Panc1 (cell line): Measurements from ENCODE around the gene HCLS1.

Experiments
- CTCF ChIP-seq: fragments of 450-650 bp; IDR thresholded peaks from 2 replicates; pipeline ENCODE4 v1.5.1; 2017; ENCODE audit warnings: mild to moderate bottlenecking
- POLR2AphosphoS5 ChIP-seq: IDR thresholded peaks from 2 replicates; pipeline ENCODE4 v1.6.1; 2012; ENCODE audit warnings: mild to moderate bottlenecking, low read depth, low read length, moderate library complexity
- SIN3A ChIP-seq: IDR thresholded peaks from 2 replicates; pipeline ENCODE4 v1.6.1; 2012; ENCODE audit warnings: low read depth, mild to moderate bottlenecking, low read length, moderate library complexity, borderline replicate concordance; ENCODE audit not compliant: insufficient read depth
- TF ChIP-seq, protein P1 (sequence below), 2 experiments: IDR thresholded peaks; 2 replicates each; pipeline ENCODE4 v1.6.1; 2011 to 2012; ENCODE audit warnings: low read depth in 2 of 2, control low read depth in 1 of 2, low read length in 1 of 2, mild to moderate bottlenecking in 1 of 2, moderate library complexity in 1 of 2; ENCODE audit not compliant: insufficient read depth in 1 of 2

- TF ChIP-seq CTCF (no peak), POLR2AphosphoS5 (no peak), SIN3A (no peak)
- TF ChIP-seq, protein P1, sequence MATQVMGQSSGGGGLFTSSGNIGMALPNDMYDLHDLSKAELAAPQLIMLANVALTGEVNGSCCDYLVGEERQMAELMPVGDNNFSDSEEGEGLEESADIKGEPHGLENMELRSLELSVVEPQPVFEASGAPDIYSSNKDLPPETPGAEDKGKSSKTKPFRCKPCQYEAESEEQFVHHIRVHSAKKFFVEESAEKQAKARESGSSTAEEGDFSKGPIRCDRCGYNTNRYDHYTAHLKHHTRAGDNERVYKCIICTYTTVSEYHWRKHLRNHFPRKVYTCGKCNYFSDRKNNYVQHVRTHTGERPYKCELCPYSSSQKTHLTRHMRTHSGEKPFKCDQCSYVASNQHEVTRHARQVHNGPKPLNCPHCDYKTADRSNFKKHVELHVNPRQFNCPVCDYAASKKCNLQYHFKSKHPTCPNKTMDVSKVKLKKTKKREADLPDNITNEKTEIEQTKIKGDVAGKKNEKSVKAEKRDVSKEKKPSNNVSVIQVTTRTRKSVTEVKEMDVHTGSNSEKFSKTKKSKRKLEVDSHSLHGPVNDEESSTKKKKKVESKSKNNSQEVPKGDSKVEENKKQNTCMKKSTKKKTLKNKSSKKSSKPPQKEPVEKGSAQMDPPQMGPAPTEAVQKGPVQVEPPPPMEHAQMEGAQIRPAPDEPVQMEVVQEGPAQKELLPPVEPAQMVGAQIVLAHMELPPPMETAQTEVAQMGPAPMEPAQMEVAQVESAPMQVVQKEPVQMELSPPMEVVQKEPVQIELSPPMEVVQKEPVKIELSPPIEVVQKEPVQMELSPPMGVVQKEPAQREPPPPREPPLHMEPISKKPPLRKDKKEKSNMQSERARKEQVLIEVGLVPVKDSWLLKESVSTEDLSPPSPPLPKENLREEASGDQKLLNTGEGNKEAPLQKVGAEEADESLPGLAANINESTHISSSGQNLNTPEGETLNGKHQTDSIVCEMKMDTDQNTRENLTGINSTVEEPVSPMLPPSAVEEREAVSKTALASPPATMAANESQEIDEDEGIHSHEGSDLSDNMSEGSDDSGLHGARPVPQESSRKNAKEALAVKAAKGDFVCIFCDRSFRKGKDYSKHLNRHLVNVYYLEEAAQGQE (IDR thresholded peaks at IDR 0.05; ENCODE audit: insufficient read depth in 1 of 2, low read depth in 2 of 2, low read length in 1 of 2): no peak
Observed at GRCh38 chr3:121661376-121661775, 673 bp upstream of the HCLS1 start.
